ENCODE measurements around the gene C5orf58.

Gene C5orf58

DNA sequence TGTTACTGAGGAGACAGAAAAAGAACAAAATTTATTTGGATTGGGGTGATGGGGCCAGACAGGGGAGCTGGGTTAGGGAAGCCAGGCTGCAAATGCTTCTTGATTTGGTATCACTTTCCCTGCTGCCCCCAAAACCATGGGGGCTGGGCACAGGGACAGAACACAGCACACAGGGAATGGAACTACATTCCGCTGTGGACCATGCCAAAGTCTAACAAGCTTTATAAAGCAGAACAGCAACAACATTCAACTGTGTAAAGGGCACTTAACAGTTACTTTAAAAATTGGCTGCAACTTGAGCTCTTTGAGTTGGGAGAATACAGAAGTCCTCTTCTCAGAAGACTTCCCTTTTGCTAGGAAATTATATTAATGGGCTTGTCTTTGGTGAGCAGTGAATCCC is 23.8 kb downstream of the C5orf58 start:
- Histone ChIP-seq H3K4me3 (no peak overlapping the region), H3K36me3 (ENCODE audit: insufficient read depth, low read length) (no peaks in the 10 kb centered on the region), H3K9me3 (ENCODE audit: low read depth, low read length) (no peaks in the 10 kb centered on the region), H3K9ac (ENCODE audit: insufficient read length) (no peak overlapping the region), H3K27ac (no peak overlapping the region)
- no peak for TF ChIP-seq EZH2 (IDR thresholded peaks at IDR 0.05)
- TF ChIP-seq FOXP2 (optimal IDR thresholded peaks at IDR 0.05; ENCODE audit: control extremely low read depth, extremely low read length, insufficient read depth) = no peak
- no peak for TF ChIP-seq POLR2AphosphoS5 (IDR thresholded peaks at IDR 0.05; ENCODE audit: borderline replicate concordance, low read depth, low read length)
- DNase-seq (ENCODE audit: low read depth, low spot score) = no peak

DNA sequence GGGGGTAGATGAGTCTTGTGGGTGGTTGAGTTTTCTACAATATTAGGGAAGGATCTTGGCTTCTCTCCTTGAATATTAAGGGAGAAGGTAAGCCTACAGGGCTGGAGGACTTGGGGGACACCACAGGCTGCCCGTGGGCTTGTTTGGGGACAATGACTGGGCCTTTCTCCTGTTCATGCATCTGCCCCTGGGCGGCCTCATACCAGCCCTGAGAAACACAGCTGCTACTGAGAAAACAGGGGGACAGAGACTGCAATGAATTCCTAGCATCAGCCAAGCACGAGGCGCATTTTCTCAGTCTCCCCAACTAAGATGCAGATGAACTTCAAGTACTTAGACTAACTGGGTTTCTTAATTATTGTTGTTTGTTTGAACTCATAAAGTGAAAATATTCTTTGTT is 24.6 kb downstream of the C5orf58 start:
- Histone ChIP-seq H3K9me3 (ENCODE audit: low read depth, low read length) (no peaks in the 10 kb centered on the region), H3K4me3 (no peak overlapping the region), H3K36me3 (ENCODE audit: insufficient read depth, low read length) (no peaks in the 10 kb centered on the region), H3K9ac (ENCODE audit: insufficient read length) (no peak overlapping the region), H3K27ac (no peak overlapping the region)
- no peak for DNase-seq (ENCODE audit: low read depth, low spot score)
- no peak for TF ChIP-seq FOXP2 (optimal IDR thresholded peaks at IDR 0.05; ENCODE audit: control extremely low read depth, extremely low read length, insufficient read depth)
- no peak for TF ChIP-seq EZH2 (IDR thresholded peaks at IDR 0.05)
- no peak for TF ChIP-seq POLR2AphosphoS5 (IDR thresholded peaks at IDR 0.05; ENCODE audit: borderline replicate concordance, low read depth, low read length)

DNA sequence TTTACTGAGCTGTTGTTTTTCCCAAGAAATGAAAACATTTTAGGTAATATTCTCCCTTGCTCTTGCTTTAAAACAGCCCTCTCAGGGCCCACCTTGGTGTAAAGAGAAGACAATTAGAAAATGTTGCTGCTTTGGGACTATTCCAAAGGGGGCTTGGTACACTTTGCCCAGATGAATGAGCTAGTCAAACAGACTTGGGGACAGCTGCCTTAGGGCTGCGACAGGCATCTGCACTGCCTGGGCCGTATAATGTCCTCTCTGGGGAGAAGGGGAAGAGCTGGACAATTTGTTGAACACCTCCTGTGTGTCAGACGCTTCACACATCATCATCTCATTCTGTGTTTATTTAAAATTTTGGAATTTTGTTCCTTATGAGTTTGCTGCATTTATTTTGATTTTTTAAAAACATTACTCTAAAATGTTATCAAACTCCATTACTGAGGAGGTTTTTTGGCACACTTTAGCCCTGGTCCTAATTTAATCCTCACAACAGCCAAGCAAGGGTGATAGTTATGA is 28.8 kb downstream of the C5orf58 start:
- Histone ChIP-seq H3K9ac (ENCODE audit: insufficient read length) (no peak overlapping the region), H3K9me3 (ENCODE audit: low read depth, low read length) (no peaks in the 10 kb centered on the region), H3K36me3 (ENCODE audit: insufficient read depth, low read length) (no peaks in the 10 kb centered on the region), H3K27ac (no peak overlapping the region), H3K4me3 (no peak overlapping the region)
- DNase-seq (ENCODE audit: low read depth, low spot score) = no peak
- TF ChIP-seq FOXP2 (optimal IDR thresholded peaks at IDR 0.05; ENCODE audit: control extremely low read depth, extremely low read length, insufficient read depth) (no peak), POLR2AphosphoS5 (IDR thresholded peaks at IDR 0.05; ENCODE audit: borderline replicate concordance, low read depth, low read length) (no peak)

DNA sequence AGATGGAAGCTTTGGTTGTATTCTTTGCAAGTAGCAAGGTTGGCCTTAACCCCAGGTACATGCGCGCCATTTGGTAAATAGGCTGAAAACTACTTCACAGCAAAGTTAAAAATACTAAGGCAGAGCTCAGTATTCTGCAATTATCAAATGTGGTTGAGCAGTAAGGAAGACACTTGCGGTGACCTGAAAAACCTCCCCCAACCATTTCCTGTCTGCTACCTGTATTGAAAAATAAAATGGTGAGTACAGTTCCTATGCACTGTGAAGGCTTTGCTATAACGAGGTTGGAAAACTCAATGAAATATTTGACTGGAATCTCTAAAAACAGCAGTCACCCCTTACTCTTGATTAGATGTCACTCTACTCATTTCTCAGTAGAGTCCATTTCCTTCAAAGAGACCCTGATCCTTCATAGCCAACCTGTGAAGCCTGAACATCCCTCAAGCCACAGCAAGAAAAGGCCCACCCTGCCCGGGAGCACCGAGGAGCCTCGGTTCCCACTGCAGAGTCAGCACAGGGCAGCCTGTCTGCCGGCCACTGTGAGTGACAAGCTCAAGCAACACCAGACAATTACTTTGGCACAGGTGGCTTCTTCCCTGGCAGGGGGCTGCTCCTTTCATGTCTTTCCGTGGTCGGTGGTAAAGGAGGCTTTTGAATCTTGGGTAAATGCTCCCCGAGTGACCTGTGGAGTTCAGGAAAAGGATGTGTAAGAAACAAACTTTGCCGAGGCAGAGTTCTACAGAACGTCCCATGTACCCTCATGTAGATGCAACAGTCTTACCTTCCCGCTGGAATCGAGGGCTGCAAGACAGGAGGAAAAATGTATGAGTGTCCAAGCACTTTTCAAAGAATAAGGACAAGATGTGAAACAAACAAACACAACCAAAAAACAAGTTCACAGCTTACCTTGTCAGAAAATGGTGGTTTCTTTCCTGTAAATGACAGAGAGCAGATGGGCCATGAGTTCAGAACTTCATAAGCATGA is 29.6 kb downstream of the C5orf58 start:
- H3K9ac ChIP-seq (ENCODE audit: insufficient read length) = no peak overlapping the region
- TF ChIP-seq FOXP2 (optimal IDR thresholded peaks at IDR 0.05; ENCODE audit: control extremely low read depth, extremely low read length, insufficient read depth) = no peak
- no peak for TF ChIP-seq EZH2 (IDR thresholded peaks at IDR 0.05)
- no peak for TF ChIP-seq POLR2AphosphoS5 (IDR thresholded peaks at IDR 0.05; ENCODE audit: borderline replicate concordance, low read depth, low read length)
- H3K9me3 ChIP-seq (ENCODE audit: low read depth, low read length) = no peaks in the 10 kb centered on the region
- H3K4me3 ChIP-seq = no peak overlapping the region
- no peak overlapping the region for H3K27ac ChIP-seq
- no peak for DNase-seq (ENCODE audit: low read depth, low spot score)
- H3K36me3 ChIP-seq (ENCODE audit: insufficient read depth, low read length) = no peaks in the 10 kb centered on the region

DNA sequence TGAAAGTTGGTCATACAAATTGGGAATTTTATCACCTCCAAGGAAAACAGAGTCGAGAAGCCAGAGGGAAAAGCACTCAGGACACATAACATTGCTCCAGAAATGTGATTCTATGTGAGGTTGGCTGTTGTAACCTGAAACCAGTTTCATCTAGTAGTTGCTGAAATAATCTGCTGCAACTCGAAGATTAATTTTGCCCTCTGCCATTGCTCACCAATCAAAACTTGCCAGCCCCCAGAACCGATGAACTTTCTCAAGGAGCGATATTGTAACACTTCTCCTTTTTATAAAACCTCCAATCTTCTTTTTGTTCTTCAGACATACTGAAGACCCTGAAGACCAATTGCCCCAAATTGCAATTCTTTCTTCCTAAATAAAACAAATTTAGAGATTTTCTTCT is 31.1 kb downstream of the C5orf58 start:
- Histone ChIP-seq H3K27ac (no peak overlapping the region), H3K9ac (ENCODE audit: insufficient read length) (no peak overlapping the region), H3K9me3 (ENCODE audit: low read depth, low read length) (no peaks in the 10 kb centered on the region), H3K36me3 (ENCODE audit: insufficient read depth, low read length) (no peaks in the 10 kb centered on the region), H3K4me3 (no peak overlapping the region)
- no peak for DNase-seq (ENCODE audit: low read depth, low spot score)
- TF ChIP-seq POLR2AphosphoS5 (IDR thresholded peaks at IDR 0.05; ENCODE audit: borderline replicate concordance, low read depth, low read length) (no peak), EZH2 (IDR thresholded peaks at IDR 0.05) (no peak), FOXP2 (optimal IDR thresholded peaks at IDR 0.05; ENCODE audit: control extremely low read depth, extremely low read length, insufficient read depth) (no peak)

DNA sequence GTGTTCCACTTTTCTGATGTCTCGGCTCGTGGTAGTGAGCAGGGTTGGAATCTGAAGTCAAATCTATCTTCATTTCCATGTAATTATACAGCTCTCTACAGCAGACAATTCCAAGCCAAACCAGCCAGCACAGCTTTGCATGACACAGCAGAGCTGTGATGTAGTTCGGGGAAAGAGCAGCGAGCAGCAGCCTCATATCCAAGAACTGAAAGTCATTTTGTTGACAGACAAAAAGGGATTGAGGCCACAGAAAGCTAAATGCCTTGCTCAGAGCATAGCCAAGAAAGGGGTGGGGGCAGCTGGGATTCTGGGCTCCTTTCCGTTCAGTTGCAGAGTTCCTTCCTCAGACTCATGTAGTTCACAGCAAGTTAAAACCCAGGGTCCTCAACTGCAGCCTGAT is 32.7 kb downstream of the C5orf58 start:
- no peaks in the 10 kb centered on the region for H3K36me3 ChIP-seq (ENCODE audit: insufficient read depth, low read length)
- H3K27ac ChIP-seq = no peak overlapping the region
- H3K9ac ChIP-seq (ENCODE audit: insufficient read length) = no peak overlapping the region
- DNase-seq (ENCODE audit: low read depth, low spot score) = no peak
- no peak for TF ChIP-seq EZH2 (IDR thresholded peaks at IDR 0.05)
- no peak for TF ChIP-seq FOXP2 (optimal IDR thresholded peaks at IDR 0.05; ENCODE audit: control extremely low read depth, extremely low read length, insufficient read depth)
- no peak for TF ChIP-seq POLR2AphosphoS5 (IDR thresholded peaks at IDR 0.05; ENCODE audit: borderline replicate concordance, low read depth, low read length)
- no peaks in the 10 kb centered on the region for H3K9me3 ChIP-seq (ENCODE audit: low read depth, low read length)
- H3K4me3 ChIP-seq = no peak overlapping the region

- H3K36me3 ChIP-seq (ENCODE audit: insufficient read depth, low read length) = no peaks in the 10 kb centered on the region
- H3K27ac ChIP-seq = no peak overlapping the region
- no peaks in the 10 kb centered on the region for H3K9me3 ChIP-seq (ENCODE audit: low read depth, low read length)
- H3K9ac ChIP-seq (ENCODE audit: insufficient read length) = no peak overlapping the region
- H3K4me3 ChIP-seq = no peak overlapping the region
- no peak for TF ChIP-seq POLR2AphosphoS5 (IDR thresholded peaks at IDR 0.05; ENCODE audit: borderline replicate concordance, low read depth, low read length)
- no peak for TF ChIP-seq EZH2 (IDR thresholded peaks at IDR 0.05)
- TF ChIP-seq FOXP2 (optimal IDR thresholded peaks at IDR 0.05; ENCODE audit: control extremely low read depth, extremely low read length, insufficient read depth) = no peak
- no peak for DNase-seq (ENCODE audit: low read depth, low spot score)
Measured at GRCh38 chr5:170266570-170267381, 34.0 kb downstream of the C5orf58 start.

Data from SK-N-MC (cell line).